Activated CD4-positive, alpha-beta T cell treated with anti-CD3 and anti-CD28 coated beads, Interleukin-2, amount 10 ng/mL, durations not matched to agents 24 days and 14 days (primary cell): ENCODE results near the gene OPCML. TPM values are rescaled to one million over a fixed set of nuclear protein-coding genes. Genes with fewer than 3 reads are reported as not detected.

Experiments used
- DNase-seq: peaks from one replicate; pipeline ENCODE4 v3.0.0; 2022
- H3K27ac Mint-ChIP-seq: one replicate; pipeline ENCODE4 v1.8.0; 2022; ENCODE audit warnings: mild to moderate bottlenecking, mixed read lengths
- H3K27me3 Mint-ChIP-seq: one replicate; pipeline ENCODE4 v1.8.0; 2022; ENCODE audit warnings: mixed read lengths
- H3K36me3 Mint-ChIP-seq: one replicate; pipeline ENCODE4 v1.8.0; 2022; ENCODE audit warnings: low read depth, mild to moderate bottlenecking, mixed read lengths
- H3K4me1 Mint-ChIP-seq: one replicate; pipeline ENCODE4 v1.8.0; 2021; ENCODE audit warnings: mixed read lengths
- H3K4me3 Mint-ChIP-seq: one replicate; pipeline ENCODE4 v1.8.0; 2022; ENCODE audit warnings: mild to moderate bottlenecking, moderate library complexity, mixed read lengths
- H3K9me3 Mint-ChIP-seq: one replicate; pipeline ENCODE4 v1.8.0; 2021; ENCODE audit warnings: mixed read lengths
- intact Hi-C: fragments of 100-400 bp; cut with micrococcal nuclease; formaldehyde crosslinking; loops from one replicate; pipeline ENCODE4 v1.15.1; 2023
- total RNA-seq: library from RNA; stranded (reverse); gene quantifications from 2 replicates; pipeline ENCODE4 v1.2.3, GENCODE V29; 2022

OPCML gene
- total RNA-seq, 1 donor from 2014 or later: not detected

DNA sequence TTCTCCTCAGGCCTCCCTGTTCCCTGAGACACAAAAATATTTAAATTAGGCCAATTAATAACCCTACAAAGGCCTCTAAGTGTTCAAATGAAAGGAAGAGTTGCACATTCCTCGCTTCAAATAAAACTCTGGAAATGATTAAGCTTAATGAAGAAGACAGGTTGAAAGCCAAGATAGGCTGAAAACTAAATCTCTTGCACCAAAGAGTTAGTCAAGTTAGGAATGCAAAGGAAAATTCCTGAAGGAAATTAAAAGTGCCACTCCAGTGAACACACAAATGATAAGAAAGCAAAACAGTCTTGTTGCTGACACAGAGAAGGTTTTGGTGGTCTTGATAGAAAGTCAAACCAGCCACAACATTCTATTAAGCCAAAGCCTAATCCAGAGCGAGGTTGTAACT, 574.4 kb downstream of the OPCML start:
- intact Hi-C loops: no loop called here
- Mint-ChIP-seq H3K4me1 (no peaks in the 10 kb centered on the region), H3K27me3 (no peaks in the 10 kb centered on the region), H3K4me3 (no peak overlapping the region), H3K9me3 (peaks cover 4% of the 10 kb centered on the region), H3K27ac (no peak overlapping the region), H3K36me3 (no peaks in the 10 kb centered on the region)
- DNase-seq: no peak

DNA sequence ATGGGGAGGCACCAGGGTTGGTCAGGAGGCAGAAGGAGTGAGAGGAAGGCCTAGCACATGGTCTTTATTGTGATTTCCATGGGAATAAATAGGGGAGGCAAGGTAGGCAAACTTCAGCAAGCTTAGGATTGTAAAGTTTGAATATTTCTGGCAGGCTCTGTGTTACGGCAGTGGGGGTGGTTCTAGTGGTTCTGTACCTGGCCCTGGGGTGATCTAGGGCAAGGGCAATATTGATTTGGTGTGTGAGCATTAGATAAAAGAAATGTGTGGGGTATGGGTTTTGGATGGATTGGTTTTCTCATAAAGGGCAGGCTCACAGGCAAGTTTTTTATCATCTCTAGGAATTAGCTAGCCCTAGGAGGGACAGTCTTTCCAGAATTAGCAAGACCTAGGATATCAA, 584.0 kb downstream of the OPCML start:
- H3K4me3 Mint-ChIP-seq: no peak overlapping the region
- H3K4me1 Mint-ChIP-seq: no peaks in the 10 kb centered on the region
- intact Hi-C loops: no loop called here
- no peak overlapping the region for H3K27ac Mint-ChIP-seq
- DNase-seq: no peak
- no peaks in the 10 kb centered on the region for H3K9me3 Mint-ChIP-seq
- H3K36me3 Mint-ChIP-seq: no peaks in the 10 kb centered on the region
- peaks cover 10% of the 10 kb centered on the region for H3K27me3 Mint-ChIP-seq

DNA sequence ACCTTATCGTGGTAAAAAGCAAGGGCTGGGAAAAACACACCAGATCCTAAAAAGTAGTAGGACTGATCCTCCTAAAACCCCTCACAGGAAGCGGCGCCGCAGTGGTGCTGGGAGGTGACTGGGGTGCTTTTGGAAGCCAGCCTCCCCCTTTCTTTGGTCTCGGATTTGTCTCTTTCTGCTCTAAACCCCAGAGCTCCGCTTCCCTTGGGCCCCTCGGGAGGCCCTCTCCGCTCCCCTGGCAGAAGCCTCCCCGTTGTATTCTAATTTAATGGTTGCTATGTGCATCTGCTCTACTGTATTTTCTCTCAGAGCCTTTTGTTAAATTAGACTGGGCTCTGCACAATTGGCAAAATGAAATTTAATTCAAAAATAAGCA, 587.7 kb downstream of the OPCML start:
- Mint-ChIP-seq H3K4me1 (no peaks in the 10 kb centered on the region), H3K27me3 (peaks cover 24% of the 10 kb centered on the region), H3K27ac (no peak overlapping the region), H3K9me3 (no peaks in the 10 kb centered on the region), H3K4me3 (no peak overlapping the region), H3K36me3 (no peaks in the 10 kb centered on the region)
- intact Hi-C loops: no loop called here
- no peak for DNase-seq

DNA sequence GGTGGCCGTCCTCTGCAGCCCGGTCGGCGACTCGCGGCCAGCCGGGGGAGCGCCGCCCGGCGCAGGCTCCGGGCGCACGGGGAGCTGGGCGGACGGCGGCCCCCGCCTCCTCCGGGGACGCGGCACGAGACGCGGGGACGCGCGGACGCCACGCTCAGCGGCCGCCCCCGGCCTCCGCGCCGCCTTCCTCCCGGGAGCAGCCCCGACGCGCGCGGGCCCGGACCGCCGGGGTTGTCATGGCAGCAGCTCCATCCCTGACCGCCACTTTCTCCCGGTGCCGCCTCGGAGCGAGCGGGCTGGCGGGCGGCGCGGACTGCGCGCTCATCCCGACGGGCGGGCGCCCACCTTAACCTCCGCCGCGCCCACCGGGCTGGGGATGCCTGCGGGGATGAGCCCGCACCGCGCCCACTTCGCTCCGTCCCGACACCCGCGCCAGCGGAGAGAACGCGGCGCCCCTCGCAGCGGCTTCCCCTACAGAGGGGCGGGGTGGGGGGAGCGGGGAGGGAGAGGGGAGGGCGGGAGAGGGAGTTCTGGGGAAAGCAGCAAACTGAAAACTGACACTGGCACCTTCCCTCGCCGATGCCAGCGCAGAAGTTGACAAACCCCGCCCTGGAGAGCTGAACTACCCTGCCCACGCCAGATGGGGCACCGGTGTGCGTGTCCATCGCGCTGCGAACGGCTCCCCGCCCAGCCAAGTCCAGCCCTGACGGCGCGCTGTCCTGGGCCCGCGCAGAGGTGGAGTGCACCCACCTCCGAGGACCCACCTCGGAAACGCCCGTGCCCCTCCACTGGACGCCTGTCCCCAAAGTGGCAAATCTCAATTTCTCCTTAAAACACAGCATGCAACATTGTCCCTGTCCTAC, 588.4 kb downstream of the OPCML start:
- Mint-ChIP-seq H3K4me1 (no peaks in the 10 kb centered on the region), H3K36me3 (no peaks in the 10 kb centered on the region), H3K9me3 (no peaks in the 10 kb centered on the region), H3K4me3 (no peak overlapping the region), H3K27me3 (peaks cover 24% of the 10 kb centered on the region), H3K27ac (no peak overlapping the region)
- intact Hi-C loops: no loop called here
- DNase-seq: no peak

DNA sequence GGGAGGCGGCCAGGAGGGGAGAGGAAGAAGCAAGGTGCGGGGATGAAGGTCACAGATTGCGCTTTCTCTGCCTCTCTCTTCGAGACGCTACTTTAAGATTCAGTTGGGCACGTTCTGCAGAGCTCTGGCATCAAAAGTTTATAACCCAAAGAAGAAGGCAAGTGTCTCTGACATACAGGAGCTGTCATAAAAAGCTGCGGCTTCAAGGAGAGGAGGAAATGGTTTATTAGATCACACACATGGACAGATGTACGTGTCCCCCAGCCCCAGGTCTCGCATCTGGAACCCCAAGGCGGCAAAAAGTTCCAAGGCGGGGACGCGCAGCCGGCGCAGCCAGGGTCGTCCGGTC, 589.0 kb downstream of the OPCML start:
- H3K27ac Mint-ChIP-seq: no peak overlapping the region
- H3K4me3 Mint-ChIP-seq: no peak overlapping the region
- no peaks in the 10 kb centered on the region for H3K4me1 Mint-ChIP-seq
- H3K36me3 Mint-ChIP-seq: no peaks in the 10 kb centered on the region
- no peak for DNase-seq
- peaks cover 24% of the 10 kb centered on the region for H3K27me3 Mint-ChIP-seq
- H3K9me3 Mint-ChIP-seq: no peaks in the 10 kb centered on the region
- intact Hi-C loops: no loop called here

DNA sequence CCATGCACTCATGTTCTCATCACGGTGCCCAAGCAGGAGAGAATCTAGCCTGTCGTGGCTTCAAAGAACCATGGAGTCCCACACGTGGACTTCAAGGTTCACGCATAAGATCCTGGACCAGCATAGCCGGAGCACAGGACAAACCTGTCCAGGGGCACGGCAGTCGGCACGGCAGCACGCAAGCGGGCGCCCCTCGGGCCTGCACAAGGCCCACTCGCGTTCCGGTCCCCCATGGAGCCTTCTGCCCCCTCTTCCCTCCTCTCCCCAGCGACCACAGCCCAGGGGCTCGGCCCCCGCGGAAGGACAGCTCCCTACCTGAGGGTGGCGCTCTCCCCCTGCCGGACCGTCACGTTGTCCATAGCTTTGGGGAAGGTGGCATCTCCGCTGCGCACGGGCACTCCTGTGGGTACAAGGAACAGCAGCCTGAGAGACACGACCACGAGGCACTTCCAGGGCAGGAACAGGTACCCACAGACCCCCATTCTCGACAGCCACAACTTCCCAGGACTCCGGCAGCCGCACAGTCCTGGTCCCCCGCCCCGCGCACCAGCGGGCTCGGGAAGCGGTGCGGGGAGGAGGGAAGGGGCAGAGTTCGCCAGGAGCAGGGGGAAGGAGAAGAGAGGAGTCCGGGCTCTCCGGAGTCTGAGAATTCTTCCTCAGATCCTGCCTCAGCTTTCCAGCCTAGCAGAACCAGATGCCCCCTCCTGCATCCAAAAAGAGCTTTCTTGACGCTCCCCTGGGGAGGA, 589.5 kb downstream of the OPCML start:
- Mint-ChIP-seq H3K36me3 (no peaks in the 10 kb centered on the region), H3K9me3 (no peaks in the 10 kb centered on the region), H3K27me3 (peaks cover 24% of the 10 kb centered on the region), H3K27ac (no peak overlapping the region), H3K4me1 (no peaks in the 10 kb centered on the region), H3K4me3 (no peak overlapping the region)
- DNase-seq: no peak
- intact Hi-C loops: no loop called here

DNA sequence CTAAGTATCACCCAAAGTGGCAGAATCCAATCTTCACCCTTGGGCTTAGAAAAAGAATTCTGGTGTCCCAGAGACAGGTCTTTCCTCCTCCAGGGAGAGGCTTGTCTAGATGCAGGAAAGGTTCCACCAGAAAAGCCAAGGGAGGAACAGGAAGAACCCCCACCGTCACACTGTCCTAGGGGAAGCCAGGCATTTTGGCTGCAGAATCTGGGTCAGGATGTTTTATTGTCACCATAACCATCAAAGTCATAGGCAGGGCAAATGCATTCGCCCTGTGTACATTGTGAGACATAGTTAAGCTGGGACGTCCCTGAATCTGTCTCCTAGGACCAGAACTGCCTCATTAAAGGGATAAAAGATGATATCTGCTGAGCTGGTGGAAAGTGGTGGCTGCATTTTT, 590.5 kb downstream of the OPCML start:
- Mint-ChIP-seq H3K9me3 (no peaks in the 10 kb centered on the region), H3K4me1 (no peaks in the 10 kb centered on the region), H3K27ac (no peak overlapping the region), H3K4me3 (no peak overlapping the region), H3K36me3 (no peaks in the 10 kb centered on the region), H3K27me3 (peaks cover 24% of the 10 kb centered on the region)
- intact Hi-C loops: no loop called here
- no peak for DNase-seq

DNA sequence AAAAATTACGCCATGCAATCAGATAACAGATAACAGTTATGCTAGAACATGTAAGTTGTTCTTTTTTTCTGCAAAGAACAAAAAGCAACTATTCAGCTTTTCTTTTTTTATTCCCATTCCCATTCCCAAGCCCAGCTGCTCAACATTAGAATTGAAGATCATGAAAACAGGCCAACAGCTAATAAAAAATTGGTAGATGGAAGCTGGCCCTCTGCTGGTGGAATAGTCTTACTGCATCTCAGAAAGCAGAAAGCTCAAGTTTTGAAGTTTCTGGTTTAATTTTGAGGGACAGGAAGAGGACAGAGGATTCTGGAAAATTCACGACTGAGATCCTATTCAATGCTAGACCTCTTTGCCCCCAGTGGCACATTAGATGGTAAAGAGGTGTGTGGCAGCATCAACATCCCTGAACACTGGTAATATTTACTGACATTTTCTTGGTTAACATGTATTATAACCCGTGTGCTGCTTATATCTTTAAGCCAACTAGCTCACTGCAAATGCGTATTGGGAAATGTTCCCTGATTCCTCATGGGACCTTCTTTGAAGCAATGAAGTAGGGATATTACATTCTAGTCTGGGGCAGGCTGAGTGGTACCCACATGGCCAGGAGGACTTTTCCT, 591.2 kb downstream of the OPCML start:
- no peaks in the 10 kb centered on the region for H3K36me3 Mint-ChIP-seq
- H3K4me1 Mint-ChIP-seq: no peaks in the 10 kb centered on the region
- peaks cover 24% of the 10 kb centered on the region for H3K27me3 Mint-ChIP-seq
- no peaks in the 10 kb centered on the region for H3K9me3 Mint-ChIP-seq
- peak; percentile 56 for DNase-seq
- no peak overlapping the region for H3K4me3 Mint-ChIP-seq
- no peak overlapping the region for H3K27ac Mint-ChIP-seq
- intact Hi-C loops: no loop called here

DNA sequence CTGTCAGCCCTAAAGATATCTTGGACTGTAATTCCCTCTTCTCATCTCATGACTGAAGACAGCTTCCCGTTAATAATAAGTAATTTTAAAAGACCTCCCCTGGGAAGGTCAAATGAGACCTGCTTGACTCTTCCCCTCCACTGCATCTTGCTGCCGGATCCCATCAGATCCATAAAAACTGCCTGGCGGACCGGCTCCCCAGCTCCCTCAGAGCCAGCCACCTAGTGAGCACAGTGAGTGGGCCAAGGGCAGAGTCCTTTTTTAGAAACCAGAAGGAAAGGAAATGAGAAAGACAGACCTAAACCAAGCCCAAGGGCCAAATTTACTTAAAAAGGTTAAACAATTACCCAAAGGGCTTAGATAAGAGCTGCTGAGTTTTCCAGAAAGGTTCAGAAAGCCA, 595.3 kb downstream of the OPCML start:
- Mint-ChIP-seq H3K4me1 (no peaks in the 10 kb centered on the region), H3K4me3 (no peak overlapping the region), H3K9me3 (no peaks in the 10 kb centered on the region), H3K27ac (no peak overlapping the region), H3K27me3 (peaks cover 5% of the 10 kb centered on the region), H3K36me3 (no peaks in the 10 kb centered on the region)
- DNase-seq: no peak
- intact Hi-C loops: no loop called here

DNA sequence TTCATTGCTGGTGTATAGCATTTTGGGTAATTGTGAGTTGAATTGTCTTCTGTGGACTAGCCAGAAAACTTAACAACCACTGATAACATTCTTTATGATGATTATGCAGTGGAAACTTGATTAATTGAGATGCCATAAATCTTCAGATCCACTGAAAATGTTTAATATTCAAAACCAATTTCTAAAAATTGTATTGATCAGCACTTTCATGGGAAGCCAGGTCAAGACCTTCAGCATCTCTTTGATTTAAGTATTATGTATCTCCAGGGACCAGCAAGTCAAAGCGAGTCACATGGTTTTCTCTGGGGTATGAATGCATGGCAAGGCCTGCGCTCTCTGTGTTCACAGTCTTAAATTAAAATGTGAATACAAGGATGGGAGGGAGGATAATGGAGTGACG, 596.9 kb downstream of the OPCML start:
- no peak for DNase-seq
- Mint-ChIP-seq H3K36me3 (no peaks in the 10 kb centered on the region), H3K27me3 (no peaks in the 10 kb centered on the region), H3K27ac (no peak overlapping the region), H3K9me3 (no peaks in the 10 kb centered on the region), H3K4me3 (no peak overlapping the region), H3K4me1 (no peaks in the 10 kb centered on the region)
- intact Hi-C loops: no loop called here

DNA sequence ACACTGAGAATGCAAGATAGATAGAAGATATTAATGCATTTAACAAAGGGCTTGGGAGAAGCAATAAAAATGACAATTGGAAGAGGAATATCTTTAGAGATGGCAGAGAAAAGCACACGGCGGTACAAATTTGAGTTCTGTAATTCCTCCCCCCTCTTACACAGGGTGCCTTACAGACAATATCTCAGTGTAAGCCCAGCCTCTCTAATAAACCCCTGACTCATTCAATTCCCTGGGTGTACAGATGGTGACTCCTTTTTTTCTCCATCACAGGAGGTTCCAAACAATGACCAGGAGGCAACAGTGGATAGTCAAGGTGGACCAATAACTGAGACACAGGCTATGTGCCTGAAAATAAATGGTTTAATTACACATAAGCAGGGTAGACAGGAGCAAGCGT, 598.6 kb downstream of the OPCML start:
- no peaks in the 10 kb centered on the region for H3K9me3 Mint-ChIP-seq
- H3K27ac Mint-ChIP-seq: no peak overlapping the region
- intact Hi-C loops: no loop called here
- H3K36me3 Mint-ChIP-seq: no peaks in the 10 kb centered on the region
- no peaks in the 10 kb centered on the region for H3K27me3 Mint-ChIP-seq
- H3K4me1 Mint-ChIP-seq: no peaks in the 10 kb centered on the region
- DNase-seq: no peak
- H3K4me3 Mint-ChIP-seq: no peak overlapping the region

DNA sequence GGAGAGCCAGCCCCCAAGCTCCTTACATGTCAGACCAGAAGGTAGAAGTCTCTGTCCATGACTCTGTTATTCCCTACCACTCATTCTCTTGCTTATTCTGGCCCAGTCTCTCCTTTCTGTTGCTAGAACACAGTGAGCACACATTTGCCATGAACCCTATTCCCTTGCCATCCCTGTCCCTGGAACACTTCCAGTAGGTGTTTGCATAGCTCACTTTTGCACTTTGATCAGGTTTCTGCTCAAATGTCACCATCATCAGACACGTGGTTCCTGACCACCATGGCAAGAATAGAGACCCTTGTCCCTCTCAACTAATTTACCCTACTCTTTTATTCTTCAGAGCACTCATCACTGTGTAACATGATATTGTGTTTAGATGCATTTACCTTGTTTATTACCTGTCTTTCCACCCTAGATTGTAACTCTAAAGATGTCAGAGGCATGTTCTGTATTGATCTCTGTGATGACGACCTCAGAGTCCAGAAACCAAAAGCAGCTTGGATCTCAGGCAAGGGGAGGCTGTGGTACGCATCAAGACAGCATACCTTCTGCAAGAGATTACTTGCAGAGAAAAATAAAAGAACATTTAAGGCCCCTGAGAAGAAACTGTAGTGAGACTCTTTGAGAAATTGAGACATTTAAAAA, 606.4 kb downstream of the OPCML start:
- no peaks in the 10 kb centered on the region for H3K4me1 Mint-ChIP-seq
- no peak overlapping the region for H3K4me3 Mint-ChIP-seq
- DNase-seq: no peak
- intact Hi-C loops: no loop called here
- H3K27me3 Mint-ChIP-seq: no peaks in the 10 kb centered on the region
- no peak overlapping the region for H3K27ac Mint-ChIP-seq
- H3K36me3 Mint-ChIP-seq: no peaks in the 10 kb centered on the region
- H3K9me3 Mint-ChIP-seq: no peaks in the 10 kb centered on the region

DNA sequence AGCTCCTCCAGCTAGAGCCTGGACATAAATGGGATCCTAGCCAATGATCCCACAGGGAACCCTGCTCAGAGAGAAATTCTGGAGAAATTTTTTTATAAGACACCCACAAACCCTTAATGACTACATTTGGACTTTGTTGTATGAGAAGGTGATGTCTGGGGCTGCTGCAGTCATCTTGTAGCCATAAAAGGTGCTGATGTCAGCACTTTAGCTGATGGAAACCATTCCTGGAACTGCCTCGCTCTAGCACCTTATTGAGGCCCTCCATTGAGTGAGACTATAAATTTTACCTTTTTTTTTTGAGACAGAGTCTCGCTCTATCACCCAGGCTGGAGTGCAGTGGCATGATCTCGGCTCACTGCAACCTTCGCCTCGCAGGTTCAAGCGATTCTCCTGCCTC, 610.7 kb downstream of the OPCML start:
- no peaks in the 10 kb centered on the region for H3K4me1 Mint-ChIP-seq
- H3K27me3 Mint-ChIP-seq: no peaks in the 10 kb centered on the region
- no peaks in the 10 kb centered on the region for H3K36me3 Mint-ChIP-seq
- no peaks in the 10 kb centered on the region for H3K9me3 Mint-ChIP-seq
- no peak overlapping the region for H3K4me3 Mint-ChIP-seq
- no peak overlapping the region for H3K27ac Mint-ChIP-seq
- intact Hi-C loops: no loop called here
- no peak for DNase-seq
